ENCODE data around the gene RNU4-1.
A peak's percentile ranks its signal among the peaks of the same experiment; 100 is the strongest.
"Not testable (repeated sequence)": the region's sequence is repeated elsewhere in the genome, so short reads cannot be mapped to it uniquely, and the experiment has no call there.

RNU4-1 gene

GRCh38 chr12:120292661-120293531 lies at the start of gene RNU4-1:
TSS of gene RNU4-1 (minus strand) at chr12:120293237.
- DNase-seq (ENCODE audit: low read depth): peak; percentile 58

- DNase-seq (ENCODE audit: low read depth): no peak
These were observed 49.4 kb upstream of the RNU4-1 start for GRCh38 chr12:120342175-120343038.

GRCh38 chr12:120339256-120339655 lies 46.2 kb upstream of the RNU4-1 start:
- DNase-seq (ENCODE audit: low read depth): no peak

GRCh38 chr12:120337730-120338129 lies 44.7 kb upstream of the RNU4-1 start:
- no peak for DNase-seq (ENCODE audit: low read depth)

- not testable (repeated sequence) for DNase-seq (ENCODE audit: low read depth)
These were observed 43.4 kb upstream of the RNU4-1 start for GRCh38 chr12:120336392-120336791.

- not testable (repeated sequence) for DNase-seq (ENCODE audit: low read depth)
These were observed 42.4 kb upstream of the RNU4-1 start for GRCh38 chr12:120335447-120335846.

- no peak for DNase-seq (ENCODE audit: low read depth)
These were observed 39.5 kb upstream of the RNU4-1 start for GRCh38 chr12:120332523-120332922.

- DNase-seq (ENCODE audit: low read depth): no peak
These were observed 39.0 kb upstream of the RNU4-1 start for GRCh38 chr12:120332041-120332440.

GRCh38 chr12:120331390-120331789 lies 38.4 kb upstream of the RNU4-1 start:
- DNase-seq (ENCODE audit: low read depth): no peak

- DNase-seq (ENCODE audit: low read depth): no peak
These were observed 35.2 kb upstream of the RNU4-1 start for GRCh38 chr12:120328228-120328627.

GRCh38 chr12:120327593-120327992 lies 34.6 kb upstream of the RNU4-1 start, which contains the start of gene PLA2G1B:
TSS of gene PLA2G1B (minus strand) at chr12:120327779. CDS start at chr12:120327753, 26 bp downstream.
- no peak for DNase-seq (ENCODE audit: low read depth)

GRCh38 chr12:120324841-120325417 lies 31.9 kb upstream of the RNU4-1 start:
- no peak for DNase-seq (ENCODE audit: low read depth)

GRCh38 chr12:120323772-120324171 lies 30.7 kb upstream of the RNU4-1 start:
- DNase-seq (ENCODE audit: low read depth): no peak

GRCh38 chr12:120321382-120322202 lies 28.6 kb upstream of the RNU4-1 start:
- DNase-seq (ENCODE audit: low read depth): no peak

- peak; percentile 100 for DNase-seq (ENCODE audit: low read depth)
These were observed 24.4 kb upstream of the RNU4-1 start for GRCh38 chr12:120317224-120318105.

- no peak for DNase-seq (ENCODE audit: low read depth)
These were observed 23.8 kb upstream of the RNU4-1 start for GRCh38 chr12:120316798-120317223.

- DNase-seq (ENCODE audit: low read depth): no peak
These were observed 21.2 kb upstream of the RNU4-1 start for GRCh38 chr12:120314220-120314619.

- peak; percentile 78 for DNase-seq (ENCODE audit: low read depth)
These were observed 9.2 kb upstream of the RNU4-1 start, which contains the start of gene SIRT4 for GRCh38 chr12:120301962-120302815. TSS of gene SIRT4 (plus strand) at chr12:120302321. CDS start at chr12:120303562, 1,241 bp downstream.

GRCh38 chr12:120292411-120292660 lies 701 bp downstream of the RNU4-1 start:
- DNase-seq (ENCODE audit: low read depth): no peak

Measured in activated T-helper 9 cell treated with anti-CD3 and anti-CD28 coated beads, Interleukin-2, amount 50 U/mL, for 16 hours (primary cell).